PC-9 (cell line): ENCODE results near the gene PEPD. TPM values are rescaled to one million over a fixed set of nuclear protein-coding genes. Genes with fewer than 3 reads are reported as not detected.

Experiments
- BruUV-seq: library from RNA; stranded (reverse); fragments of 400-500 nt; replicated peaks from 2 replicates; lab custom pipeline; 2021; lab: Mats Ljungman, UMichigan
- CTCF ChIA-PET: fragments of 300-600 bp; sonication (Branson Sonifier 250); formaldehyde crosslinking; loops from one replicate; lab custom pipeline; 2022; ENCODE audit warnings: antibody characterized with exemption; lab: Charles Lee
- POLR2A ChIA-PET: fragments of 300-600 bp; sonication (Branson Sonifier 250); formaldehyde crosslinking; loops from one replicate; lab custom pipeline; 2022; ENCODE audit warnings: antibody characterized with exemption; ENCODE audit not compliant: unreplicated experiment; lab: Charles Lee
- DNase-seq, 2 experiments: peaks; one replicate each; pipeline versions ENCODE4 v3.0.0 to v3.0.0-alpha.2; 2015 to 2022; ENCODE audit warnings: mixed read lengths in 1 of 2
- H2AFZ ChIP-seq: fragments of 200-600 bp; sonication (generic); 2 replicates; pipeline ENCODE4 v1.8.1; 2017; ENCODE audit warnings: antibody characterized with exemption
- H3F3A ChIP-seq: fragments of 200-600 bp; sonication (generic); 2 replicates; pipeline ENCODE4 v1.8.1; 2017; ENCODE audit warnings: antibody characterized with exemption, mild to moderate bottlenecking, low read depth; ENCODE audit not compliant: insufficient read depth
- H3K27ac ChIP-seq: fragments of 200-600 bp; sonication (generic); 2 replicates; pipeline ENCODE4 v1.6.1; 2016; ENCODE audit warnings: mixed run types
- H3K27me3 ChIP-seq: fragments of 200-600 bp; sonication (generic); 2 replicates; pipeline ENCODE4 v1.6.1; 2016; ENCODE audit warnings: low read depth, mixed run types; ENCODE audit not compliant: insufficient read depth
- H3K36me3 ChIP-seq: fragments of 200-600 bp; sonication (generic); 2 replicates; pipeline ENCODE4 v1.6.1; 2016; ENCODE audit warnings: low read depth, mixed run types
- H3K4me1 ChIP-seq: fragments of 200-600 bp; sonication (generic); replicated peaks from 2 replicates; pipeline ENCODE4 v1.6.1; 2016; ENCODE audit warnings: mixed run types; ENCODE audit not compliant: insufficient read depth
- H3K4me2 ChIP-seq: fragments of 200-600 bp; sonication (generic); 2 replicates; pipeline ENCODE4 v1.6.1; 2017; ENCODE audit warnings: mixed run types
- H3K4me3 ChIP-seq: fragments of 200-600 bp; sonication (generic); 2 replicates; pipeline ENCODE4 v1.6.1; 2016; ENCODE audit warnings: mixed run types
- H3K79me2 ChIP-seq: fragments of 200-600 bp; sonication (generic); 2 replicates; pipeline ENCODE4 v1.6.1; 2017; ENCODE audit warnings: low read depth, mixed run types
- H3K9me2 ChIP-seq: fragments of 200-600 bp; sonication (generic); 2 replicates; pipeline ENCODE4 v1.8.1; 2017; ENCODE audit warnings: mild to moderate bottlenecking; ENCODE audit not compliant: insufficient read depth
- H3K9me3 ChIP-seq: fragments of 200-600 bp; sonication (generic); 2 replicates; pipeline ENCODE4 v1.8.1; 2016; ENCODE audit warnings: low read depth; ENCODE audit not compliant: insufficient read depth
- H4K20me1 ChIP-seq: fragments of 200-600 bp; sonication (generic); 2 replicates; pipeline ENCODE4 v1.8.1; 2017; ENCODE audit not compliant: insufficient read depth
- CTCF ChIP-seq: fragments of 200-600 bp; sonication (generic); conservative IDR thresholded peaks from 2 replicates; pipeline ENCODE4 v1.6.1; 2017; ENCODE audit warnings: mixed run types, antibody characterized with exemption, mild to moderate bottlenecking, moderate library complexity
- EZH2 ChIP-seq: fragments of 200-600 bp; sonication (generic); IDR thresholded peaks from 2 replicates; pipeline ENCODE4 v1.8.0; 2017; ENCODE audit warnings: antibody characterized with exemption, low read depth
- intact Hi-C: fragments of 100-400 bp; cut with micrococcal nuclease; formaldehyde crosslinking; loops from one replicate; pipeline ENCODE4 v1.10.0; 2022; ENCODE audit not compliant: unreplicated experiment
- total RNA-seq: library from RNA; stranded (reverse); gene quantifications from 2 replicates; pipeline ENCODE4 v1.2.3, GENCODE V29; 2021

Gene PEPD
- total RNA-seq, 1 experiment from 2014 or later = 71.0 TPM

- H3K4me3 ChIP-seq = no peak overlapping the region
- no peak overlapping the region for H3K27ac ChIP-seq
- CTCF ChIA-PET = no interaction called here
- no peaks in the 10 kb centered on the region for H4K20me1 ChIP-seq
- no peak overlapping the region for H3K4me2 ChIP-seq
- H3F3A ChIP-seq = no peaks in the 10 kb centered on the region
- intact Hi-C loops = no loop called here
- no peaks in the 10 kb centered on the region for H3K9me3 ChIP-seq
- POLR2A ChIA-PET = no interaction called here
- no peaks in the 10 kb centered on the region for H3K9me2 ChIP-seq
- no peaks in the 10 kb centered on the region for H3K79me2 ChIP-seq
- no peak for TF ChIP-seq EZH2
- DNase-seq = no peak
- H3K36me3 ChIP-seq = no peaks in the 10 kb centered on the region
- no peak overlapping the region for H2AFZ ChIP-seq
- H3K27me3 ChIP-seq = no peaks in the 10 kb centered on the region
- H3K4me1 ChIP-seq = no peaks in the 10 kb centered on the region
- BruUV-seq = no TSS peak
These were observed 33.4 kb downstream of the PEPD start for GRCh38 chr19:33487901-33488800.

DNA sequence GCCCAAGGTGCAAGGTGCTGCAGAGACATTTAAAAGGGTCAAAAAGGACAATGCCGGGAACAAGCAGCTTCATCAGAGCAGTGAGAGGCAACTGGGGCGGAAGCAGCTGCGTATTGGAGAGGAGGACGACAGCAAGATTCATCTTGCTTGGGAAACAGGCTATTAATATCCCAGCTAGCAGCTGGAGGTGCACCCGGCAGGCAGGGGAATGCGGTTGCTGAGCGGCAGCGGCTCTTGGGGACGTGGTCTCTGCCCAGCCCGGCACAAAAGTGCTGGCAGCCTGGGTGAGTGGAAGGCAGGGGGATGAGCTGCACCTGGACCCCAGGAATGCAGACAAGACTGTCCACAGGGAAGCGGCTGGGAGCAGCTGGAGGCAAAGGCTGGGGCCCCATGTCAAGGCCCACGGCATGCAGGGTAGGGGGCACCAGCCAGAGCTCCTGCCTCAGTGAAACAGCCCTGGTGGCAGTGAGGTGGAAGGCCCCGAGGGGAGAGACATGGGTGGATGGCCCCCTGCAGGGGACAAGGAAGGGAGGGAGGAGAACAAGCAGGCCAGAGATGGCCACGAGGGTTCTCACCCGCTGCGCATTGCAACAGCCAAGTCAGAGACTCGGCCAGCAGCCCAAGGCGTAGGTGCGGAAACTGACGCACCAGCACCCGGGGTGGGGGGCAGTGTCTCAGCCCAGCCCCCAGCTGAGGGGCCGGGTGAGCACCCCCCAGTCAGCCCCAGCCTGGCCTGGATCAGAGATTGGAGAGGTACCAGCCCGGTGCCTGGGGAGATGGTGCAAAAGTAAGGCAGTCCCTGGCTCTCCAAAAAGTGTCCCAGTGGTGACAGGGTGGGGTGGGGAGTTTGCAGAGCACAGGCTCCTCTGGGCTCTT is 34.4 kb downstream of the PEPD start:
- ChIA-PET CTCF (no interaction called here), POLR2A (interaction anchor here (0.6 kb wide), 1 partner anchor 353 kb away, joined by 18 read pairs; no protein-coding TSS in a partner anchor)
- no TSS peak for BruUV-seq

GRCh38 chr19:33486407-33486806 is 35.2 kb downstream of the PEPD start:
- no peaks in the 10 kb centered on the region for H3K27me3 ChIP-seq
- ChIA-PET CTCF (no interaction called here), POLR2A (no interaction called here)
- H3K36me3 ChIP-seq = no peaks in the 10 kb centered on the region
- H3F3A ChIP-seq = no peaks in the 10 kb centered on the region
- no peak for DNase-seq
- no peaks in the 10 kb centered on the region for H3K9me2 ChIP-seq
- intact Hi-C loops = no loop called here
- no TSS peak for BruUV-seq
- TF ChIP-seq EZH2 (no peak), CTCF (no peak)
- H3K4me3 ChIP-seq = no peak overlapping the region
- no peak overlapping the region for H2AFZ ChIP-seq
- no peaks in the 10 kb centered on the region for H3K79me2 ChIP-seq
- H3K4me1 ChIP-seq = no peaks in the 10 kb centered on the region
- H3K27ac ChIP-seq = no peak overlapping the region
- H4K20me1 ChIP-seq = no peaks in the 10 kb centered on the region
- H3K9me3 ChIP-seq = no peaks in the 10 kb centered on the region
- no peak overlapping the region for H3K4me2 ChIP-seq

More for the DNA sequence above, 34.4 kb downstream of the PEPD start:
- H3K9me2 ChIP-seq = no peaks in the 10 kb centered on the region
- DNase-seq = no peak
- H3K27ac ChIP-seq = no peak overlapping the region
- no peaks in the 10 kb centered on the region for H3K9me3 ChIP-seq
- H3K27me3 ChIP-seq = no peaks in the 10 kb centered on the region
- H4K20me1 ChIP-seq = no peaks in the 10 kb centered on the region
- no peak overlapping the region for H3K4me3 ChIP-seq
- H3K79me2 ChIP-seq = no peaks in the 10 kb centered on the region
- H3K36me3 ChIP-seq = no peaks in the 10 kb centered on the region
- intact Hi-C loops = no loop called here
- no peaks in the 10 kb centered on the region for H3K4me1 ChIP-seq
- H2AFZ ChIP-seq = no peak overlapping the region
- no peak overlapping the region for H3K4me2 ChIP-seq
- no peaks in the 10 kb centered on the region for H3F3A ChIP-seq
- TF ChIP-seq CTCF = no peak
- no peak for TF ChIP-seq EZH2
